ENCODE results near the gene MYH7. TPM values are rescaled to one million over a fixed set of nuclear protein-coding genes. Genes with fewer than 3 reads are reported as not detected.

Gene MYH7
- total and polyA plus RNA-seq, 2 of the 4 experiments (the other 2 are of a cell fraction), result not detected

- CTCF ChIA-PET, result interaction anchor here (0.8 kb wide), 1 partner anchor 68 kb away, joined by 4 read pairs; no protein-coding TSS in a partner anchor
- intact Hi-C loops (cut with micrococcal nuclease), result no loop called here
- H3K9ac ChIP-seq (ENCODE audit: low read depth, low read length), result no peak overlapping the region
- no peak overlapping the region for H3K27ac ChIP-seq (ENCODE audit: insufficient read depth, low read length)
- H3K23ac ChIP-seq (ENCODE audit: low read depth, low read length), result no peak overlapping the region
- no peak overlapping the region for H2BK15ac ChIP-seq (ENCODE audit: low read depth, low read length)
- peaks cover 4% of the 10 kb centered on the region; the same call in 1 of the 2 replicates for H4K20me1 ChIP-seq (ENCODE audit: insufficient read depth, low read length)
- no peak overlapping the region for H2BK120ac ChIP-seq (ENCODE audit: low read depth, low read length)
- H2BK20ac ChIP-seq (ENCODE audit: low read depth, low read length), result no peak overlapping the region
- no peak overlapping the region for H3K4me3 ChIP-seq (ENCODE audit: insufficient read depth, low read depth, low read length)
- no peak overlapping the region for H4K8ac ChIP-seq (ENCODE audit: low read depth in 2 of 2, low read length in 2 of 2)
- H4K91ac ChIP-seq (ENCODE audit: insufficient read depth, low read depth, low read length), result no peak overlapping the region
- in situ Hi-C loops (cut with MboI; ENCODE audit: low sequenced_read_pairs), result no loop called here
- no peak overlapping the region for H2BK5ac ChIP-seq (ENCODE audit: low read depth, low read length, poor library complexity, severe bottlenecking)
- H2AK5ac ChIP-seq (ENCODE audit: low read depth, low read length), result no peak overlapping the region
- H2AK9ac ChIP-seq (replicated peaks; ENCODE audit: low read depth, low read length, poor library complexity), result no peak overlapping the region
- no CpG with 5 or more reads among the region's 3 CpGs for WGBS, 2 experiments (ENCODE audit: extremely low coverage in 2 of 2, insufficient read length in 1 of 2)
- no TSS peak for BruUV-seq (replicated peaks)
- no peak overlapping the region for H2AFZ ChIP-seq (replicated peaks; ENCODE audit: low read length, poor library complexity)
- H3K9me1 ChIP-seq (ENCODE audit: insufficient read depth, low read length), result no peaks in the 10 kb centered on the region
- H3K27me3 ChIP-seq (ENCODE audit: control insufficient read depth, insufficient read depth, low read length), result no peaks in the 10 kb centered on the region
- TF ChIP-seq RAD21 (IDR thresholded peaks at IDR 0.05; ENCODE audit: low read length) (no peak), BHLHE40 (IDR thresholded peaks at IDR 0.05; ENCODE audit: low read depth, low read length) (no peak), MAFK (IDR thresholded peaks at IDR 0.05; ENCODE audit: low read depth, low read length) (no peak), MAZ (IDR thresholded peaks at IDR 0.05; ENCODE audit: borderline replicate concordance, low read depth, low read length) (no peak), USF2 (IDR thresholded peaks at IDR 0.05; ENCODE audit: low read depth, low read length) (no peak), CHD1 (IDR thresholded peaks at IDR 0.05; ENCODE audit: low read depth, low read length) (no peak), NFE2L2 (IDR thresholded peaks at IDR 0.05; ENCODE audit: low read depth, low read length) (no peak), MXI1 (IDR thresholded peaks at IDR 0.05; ENCODE audit: borderline replicate concordance, low read depth, low read length) (no peak), SMC3 (IDR thresholded peaks at IDR 0.05; ENCODE audit: low read depth, low read length) (no peak), POLR2A (IDR thresholded peaks at IDR 0.05; ENCODE audit: low read depth, low read length) (no peak), CEBPB (IDR thresholded peaks at IDR 0.05; ENCODE audit: low read depth, low read length) (no peak), RCOR1 (IDR thresholded peaks at IDR 0.05; ENCODE audit: insufficient replicate concordance, low read length) (no peak), RFX5 (IDR thresholded peaks at IDR 0.05; ENCODE audit: low read depth, low read length) (no peak)
- TF ChIP-seq, protein P1, sequence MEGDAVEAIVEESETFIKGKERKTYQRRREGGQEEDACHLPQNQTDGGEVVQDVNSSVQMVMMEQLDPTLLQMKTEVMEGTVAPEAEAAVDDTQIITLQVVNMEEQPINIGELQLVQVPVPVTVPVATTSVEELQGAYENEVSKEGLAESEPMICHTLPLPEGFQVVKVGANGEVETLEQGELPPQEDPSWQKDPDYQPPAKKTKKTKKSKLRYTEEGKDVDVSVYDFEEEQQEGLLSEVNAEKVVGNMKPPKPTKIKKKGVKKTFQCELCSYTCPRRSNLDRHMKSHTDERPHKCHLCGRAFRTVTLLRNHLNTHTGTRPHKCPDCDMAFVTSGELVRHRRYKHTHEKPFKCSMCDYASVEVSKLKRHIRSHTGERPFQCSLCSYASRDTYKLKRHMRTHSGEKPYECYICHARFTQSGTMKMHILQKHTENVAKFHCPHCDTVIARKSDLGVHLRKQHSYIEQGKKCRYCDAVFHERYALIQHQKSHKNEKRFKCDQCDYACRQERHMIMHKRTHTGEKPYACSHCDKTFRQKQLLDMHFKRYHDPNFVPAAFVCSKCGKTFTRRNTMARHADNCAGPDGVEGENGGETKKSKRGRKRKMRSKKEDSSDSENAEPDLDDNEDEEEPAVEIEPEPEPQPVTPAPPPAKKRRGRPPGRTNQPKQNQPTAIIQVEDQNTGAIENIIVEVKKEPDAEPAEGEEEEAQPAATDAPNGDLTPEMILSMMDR (conservative IDR thresholded peaks at IDR 0.05; ENCODE audit: low read depth, low read length), result no peak
- no peak overlapping the region for H3K14ac ChIP-seq (replicated peaks; ENCODE audit: low read depth, low read length)
- peaks cover 17% of the 10 kb centered on the region for H3K36me3 ChIP-seq (ENCODE audit: control insufficient read depth, insufficient read depth, low read length)
- dilution Hi-C loops (cut with HindIII; ENCODE audit: low sequenced_read_pairs, unreplicated experiment), result no loop called here
- POLR2A ChIA-PET (ENCODE audit: unreplicated experiment), result no interaction called here
- H4K5ac ChIP-seq (ENCODE audit: low read depth, low read length), result no peak overlapping the region
- H3K4ac ChIP-seq (ENCODE audit: low read depth, low read length), result no peak overlapping the region
- peak; percentile 23 for DNase-seq
- no peaks in the 10 kb centered on the region for H3K4me1 ChIP-seq (ENCODE audit: control insufficient read depth, insufficient read depth, low read length)
- no peak overlapping the region for H3K56ac ChIP-seq (ENCODE audit: extremely low read depth, insufficient read depth, low read length)
- H3K18ac ChIP-seq (ENCODE audit: low read depth, low read length), result no peak overlapping the region
- H3K79me1 ChIP-seq (ENCODE audit: low read depth in 1 of 2, low read length in 2 of 2), result no peaks in the 10 kb centered on the region; a peak in 1 of 4 replicates
- no peak overlapping the region for H3K4me2 ChIP-seq (ENCODE audit: low read depth, low read length)
- no peaks in the 10 kb centered on the region for H3K9me3 ChIP-seq (ENCODE audit: control insufficient read depth, insufficient read depth, low read length)
- no peak for ATAC-seq (ENCODE audit: low read depth)
Observed at GRCh38 chr14:23481362-23481970, 46.0 kb upstream of the MYH7 start.
